Sigmoid colon (tissue), 7 donors: Measurements from ENCODE around the gene VAMP3. TPM values are rescaled to one million over a fixed set of nuclear protein-coding genes. Genes with fewer than 3 reads are reported as not detected.
"Not testable (repeated sequence)": the region's sequence is repeated elsewhere in the genome, so short reads cannot be mapped to it uniquely, and the experiment has no call there.

ENCODE experiments used
- DNase-seq: peaks from one replicate; pipeline ENCODE4 v3.0.0-alpha.2; 2019
- H3K27ac ChIP-seq, 4 donors: fragments of 200-600 bp; sonication (generic); one replicate each; pipeline ENCODE4 v1.5.1; 2016 to 2019; ENCODE audit warnings: mild to moderate bottlenecking in 1 of 4
- H3K27me3 ChIP-seq, 3 donors: fragments of 200-600 bp; sonication (generic); one replicate each; pipeline ENCODE4 v1.5.1; 2019; ENCODE audit warnings: mild to moderate bottlenecking in 1 of 3
- H3K36me3 ChIP-seq, 4 donors: fragments of 200-600 bp; sonication (generic); one replicate each; pipeline ENCODE4 v1.5.1; 2016 to 2019
- H3K4me1 ChIP-seq, 4 donors: fragments of 200-600 bp; sonication (generic); one replicate each; pipeline ENCODE4 v1.5.1; 2017 to 2019
- H3K4me3 ChIP-seq, 4 donors: fragments of 200-600 bp; sonication (generic); one replicate each; pipeline ENCODE4 v1.5.1; 2017 to 2019; ENCODE audit warnings: mild to moderate bottlenecking in 2 of 4, moderate library complexity in 1 of 4
- H3K9me3 ChIP-seq, 4 donors: fragments of 200-600 bp in 3 of 4; sonication (generic) in 3 of 4; one replicate each; pipeline versions ENCODE4 v1.5.1 to v1.6.1; 2013 to 2019
- CTCF ChIP-seq, 4 experiments: fragments of 450-650 bp in 3 of 4; fragments of 200-600 bp in 1 of 4; IDR thresholded peaks; one replicate each; pipeline ENCODE4 v1.5.1; 2016 to 2019; ENCODE audit warnings: antibody characterized with exemption in 4 of 4, mild to moderate bottlenecking in 3 of 4, moderate library complexity in 2 of 4
- EP300 ChIP-seq, 4 donors: sonication (generic); formaldehyde crosslinking; IDR thresholded peaks; one replicate each; pipeline ENCODE4 v1.6.1; 2017; ENCODE audit warnings: antibody characterized with exemption in 4 of 4
- POLR2A ChIP-seq, 2 donors: fragments of 450-650 bp; IDR thresholded peaks; one replicate each; pipeline ENCODE4 v1.6.1; 2016; ENCODE audit warnings: antibody characterized with exemption in 2 of 2, mild to moderate bottlenecking in 2 of 2, moderate library complexity in 2 of 2
- POLR2AphosphoS5 ChIP-seq, 4 donors: sonication (generic); formaldehyde crosslinking; IDR thresholded peaks; one replicate each; pipeline ENCODE4 v1.6.1; 2017; ENCODE audit warnings: antibody characterized with exemption in 4 of 4
- WGBS, 2 donors: extraction: QIAGEN DNeasy Blood & Tissue Kit; methylation state at CpG; one replicate each; pipeline ENCODE4 v1.1.7; 2013; 5-methylcytosine and 5-hydroxymethylcytosine counted together
- intact Hi-C: fragments of 100-400 bp; cut with DNase I; formaldehyde crosslinking; loops from one replicate; pipeline ENCODE4 v1.15.1; 2023
- polyA plus RNA-seq, 3 donors: library from polyadenylated mRNA; stranded (reverse); fragments of 200-250 nt; gene quantifications; one replicate each; pipeline ENCODE4 v1.2.3, GENCODE V29; 2013
- total RNA-seq, 4 donors: library from RNA; depleted of rRNA; stranded (reverse); fragments of >200 nt; gene quantifications; one replicate each; pipeline ENCODE4 v1.1.0, GENCODE V29; 2016
- donor health status: healthy with polysubstance abuse.
- donor health status: Bipolar disorder and iron deficiency.
- donor health status: healthy.

The VAMP3 gene
- total and polyA plus RNA-seq, 7 donors: 55.3 to 2,991 (median 113) TPM

GRCh38 chr1:7789828-7790227, 18.7 kb downstream of the VAMP3 start:
- WGBS, 2 donors: 82 to 84% methylated on average over 5 of the region's 5 CpGs
- Histone ChIP-seq H3K4me3 (no peak overlapping the region), H3K27me3 (no peaks in the 10 kb centered on the region), H3K27ac (no peak overlapping the region), H3K36me3 (peaks cover 4 to 90% (median 28%) of the 10 kb centered on the region in 4 donors), H3K4me1 (peaks cover 0 to 39% (median 38%) of the 10 kb centered on the region in 4 donors), H3K9me3 (no peaks in the 10 kb centered on the region)
- TF ChIP-seq EP300 (IDR thresholded peaks at IDR 0.05) (no peak), POLR2AphosphoS5 (IDR thresholded peaks at IDR 0.05) (no peak), CTCF (IDR thresholded peaks at IDR 0.05) (no peak), POLR2A (IDR thresholded peaks at IDR 0.05) (no peak)
- intact Hi-C loops: no loop called here
- DNase-seq: no peak

GRCh38 chr1:7791027-7791426, 19.9 kb downstream of the VAMP3 start:
- H3K9me3 ChIP-seq, H3K4me3 ChIP-seq, H3K27me3 ChIP-seq, intact Hi-C loops, H3K27ac ChIP-seq, DNase-seq: not testable (repeated sequence)
- H3K36me3 ChIP-seq: peaks cover 4 to 95% (median 29%) of the 10 kb centered on the region in 4 donors
- WGBS, 2 donors: 96% methylated on average over 3 of the region's 3 CpGs
- H3K4me1 ChIP-seq: peaks cover 0 to 27% (median 26%) of the 10 kb centered on the region in 4 donors

GRCh38 chr1:7795406-7795805, 24.3 kb downstream of the VAMP3 start:
- DNase-seq: no peak
- Histone ChIP-seq H3K36me3 (peaks cover 0 to 100% (median 47%) of the 10 kb centered on the region in 4 donors), H3K27me3 (no peaks in the 10 kb centered on the region), H3K4me3 (no peak overlapping the region), H3K9me3 (no peaks in the 10 kb centered on the region), H3K27ac (no peak overlapping the region), H3K4me1 (no peaks in the 10 kb centered on the region)
- TF ChIP-seq EP300 (IDR thresholded peaks at IDR 0.05): no peak
- no peak for TF ChIP-seq CTCF (IDR thresholded peaks at IDR 0.05)
- no peak for TF ChIP-seq POLR2AphosphoS5 (IDR thresholded peaks at IDR 0.05)
- no peak for TF ChIP-seq POLR2A (IDR thresholded peaks at IDR 0.05)
- 89 to 92% methylated on average over 12 of the region's 12 CpGs for WGBS, 2 donors
- intact Hi-C loops: no loop called here

DNA sequence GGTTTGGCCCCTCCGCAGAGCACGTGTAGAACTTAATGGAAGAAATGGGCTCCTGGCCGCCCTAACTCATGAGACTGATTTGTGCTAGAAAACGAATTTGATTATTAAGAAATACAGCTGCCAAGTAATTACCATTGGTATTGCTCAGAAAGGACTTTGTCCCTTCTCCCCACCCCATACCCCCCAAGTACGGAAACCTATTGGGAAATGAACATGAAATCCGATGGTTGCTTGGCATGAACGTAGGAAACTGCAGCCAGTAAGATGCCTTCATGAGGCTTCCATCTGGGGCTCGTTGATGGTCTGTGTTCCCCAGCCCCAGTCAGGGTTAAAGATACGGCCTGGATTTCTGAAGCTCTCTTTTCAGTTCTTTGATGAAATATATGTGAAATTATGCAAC, 34.4 kb downstream of the VAMP3 start:
- Histone ChIP-seq H3K36me3 (peaks cover 32 to 95% (median 60%) of the 10 kb centered on the region in 4 donors), H3K9me3 (no peaks in the 10 kb centered on the region), H3K4me3 (no peak overlapping the region), H3K27ac (no peak overlapping the region), H3K27me3 (no peaks in the 10 kb centered on the region), H3K4me1 (no peaks in the 10 kb centered on the region)
- no peak for DNase-seq
- intact Hi-C loops: no loop called here
- 93 to 94% methylated on average over 9 of the region's 9 CpGs for WGBS, 2 donors
- TF ChIP-seq POLR2AphosphoS5 (IDR thresholded peaks at IDR 0.05) (no peak), POLR2A (IDR thresholded peaks at IDR 0.05) (no peak), EP300 (IDR thresholded peaks at IDR 0.05) (no peak), CTCF (IDR thresholded peaks at IDR 0.05) (no peak)

GRCh38 chr1:7808253-7808844, 37.3 kb downstream of the VAMP3 start:
- H3K36me3 ChIP-seq: peaks cover 21 to 95% (median 60%) of the 10 kb centered on the region in 4 donors

More at GRCh38 chr1:7808253-7808844, 37.3 kb downstream of the VAMP3 start:
- Histone ChIP-seq H3K27me3 (no peaks in the 10 kb centered on the region), H3K4me3 (no peak overlapping the region), H3K9me3 (peaks cover 0 to 4% (median 0%) of the 10 kb centered on the region in 4 donors), H3K4me1 (no peaks in the 10 kb centered on the region), H3K27ac (no peak overlapping the region)
- DNase-seq: no peak
- 8 to 20% methylated on average over 1 of the region's 1 CpG for WGBS, 2 donors
- TF ChIP-seq CTCF (IDR thresholded peaks at IDR 0.05) (peak in 3 of 4 experiments; percentile 17 to 41 (median 31)), POLR2AphosphoS5 (IDR thresholded peaks at IDR 0.05) (no peak)
- intact Hi-C loops: no loop called here
